ENCODE data around the gene DNAAF3. TPM values are rescaled to one million over a fixed set of nuclear protein-coding genes. Genes with fewer than 3 reads are reported as not detected.
"Not testable (repeated sequence)": the region's sequence is repeated elsewhere in the genome, so short reads cannot be mapped to it uniquely, and the experiment has no call there.

The DNAAF3 gene
- total RNA-seq, 1 donor from 2014 or later = 0.53 TPM

- H3K27me3 ChIP-seq (ENCODE audit: control insufficient read depth, insufficient read depth, low read length) = peaks cover under 1% of the 10 kb centered on the region
- DNase-seq (ENCODE audit: low read depth) = no peak
- FAIRE-seq = no peak
Measured at GRCh38 chr19:55174425-55175116, 8.2 kb upstream of the DNAAF3 start.

GRCh38 chr19:55173714-55174409 lies 7.4 kb upstream of the DNAAF3 start:
- no peak for FAIRE-seq

More at GRCh38 chr19:55174425-55175116, 8.2 kb upstream of the DNAAF3 start:
- Histone ChIP-seq H3K36me3 (ENCODE audit: control insufficient read depth, insufficient read depth, low read length) (no peaks in the 10 kb centered on the region), H3K4me3 (ENCODE audit: low read depth, low read length) (no peak overlapping the region)
- no peak for TF ChIP-seq CTCF (IDR thresholded peaks at IDR 0.05; ENCODE audit: insufficient read depth, low read length, severe bottlenecking)

GRCh38 chr19:55173186-55173713 lies 6.8 kb upstream of the DNAAF3 start:
- H3K4me3 ChIP-seq (ENCODE audit: low read depth, low read length) = peak overlapping the region; percentile 37
- no peaks in the 10 kb centered on the region for H3K36me3 ChIP-seq (ENCODE audit: control insufficient read depth, insufficient read depth, low read length)
- DNase-seq (ENCODE audit: low read depth) = no peak
- no peak for TF ChIP-seq CTCF (IDR thresholded peaks at IDR 0.05; ENCODE audit: insufficient read depth, low read length, severe bottlenecking)
- no peak for FAIRE-seq
- H3K27me3 ChIP-seq (ENCODE audit: control insufficient read depth, insufficient read depth, low read length) = no peaks in the 10 kb centered on the region

More at GRCh38 chr19:55173714-55174409, 7.4 kb upstream of the DNAAF3 start:
- DNase-seq (ENCODE audit: low read depth) = peak; percentile 35
- no peak for TF ChIP-seq CTCF (IDR thresholded peaks at IDR 0.05; ENCODE audit: insufficient read depth, low read length, severe bottlenecking)
- Histone ChIP-seq H3K27me3 (ENCODE audit: control insufficient read depth, insufficient read depth, low read length) (no peaks in the 10 kb centered on the region), H3K36me3 (ENCODE audit: control insufficient read depth, insufficient read depth, low read length) (no peaks in the 10 kb centered on the region), H3K4me3 (ENCODE audit: low read depth, low read length) (peak overlapping the region; percentile 37)

GRCh38 chr19:55172741-55173140 lies 6.3 kb upstream of the DNAAF3 start:
- TF ChIP-seq CTCF (IDR thresholded peaks at IDR 0.05; ENCODE audit: insufficient read depth, low read length, severe bottlenecking) = no peak
- FAIRE-seq (no peak), DNase-seq (ENCODE audit: low read depth) (peak; percentile 56)
- no peaks in the 10 kb centered on the region for H3K36me3 ChIP-seq (ENCODE audit: control insufficient read depth, insufficient read depth, low read length)
- no peaks in the 10 kb centered on the region for H3K27me3 ChIP-seq (ENCODE audit: control insufficient read depth, insufficient read depth, low read length)
- H3K4me3 ChIP-seq (ENCODE audit: low read depth, low read length) = peak overlapping the region; percentile 37

- not testable (repeated sequence) for FAIRE-seq
Measured at GRCh38 chr19:55172318-55172717, 5.9 kb upstream of the DNAAF3 start.

GRCh38 chr19:55171440-55171839 lies 5.0 kb upstream of the DNAAF3 start:
- DNase-seq (ENCODE audit: low read depth) (no peak), FAIRE-seq (no peak)
- no peaks in the 10 kb centered on the region for H3K36me3 ChIP-seq (ENCODE audit: control insufficient read depth, insufficient read depth, low read length)
- no peak overlapping the region for H3K4me3 ChIP-seq (ENCODE audit: low read depth, low read length)
- no peak for TF ChIP-seq CTCF (IDR thresholded peaks at IDR 0.05; ENCODE audit: insufficient read depth, low read length, severe bottlenecking)
- no peaks in the 10 kb centered on the region for H3K27me3 ChIP-seq (ENCODE audit: control insufficient read depth, insufficient read depth, low read length)

More at GRCh38 chr19:55172318-55172717, 5.9 kb upstream of the DNAAF3 start:
- not testable (repeated sequence) for H3K27me3 ChIP-seq (ENCODE audit: control insufficient read depth, insufficient read depth, low read length); H3K36me3 ChIP-seq (ENCODE audit: control insufficient read depth, insufficient read depth, low read length); DNase-seq (ENCODE audit: low read depth); H3K4me3 ChIP-seq (ENCODE audit: low read depth, low read length)

Data from bronchial epithelial cell (primary cell).